B cell (primary cell): ENCODE measurements around the gene VENTX.
"Not testable (repeated sequence)": the region's sequence is repeated elsewhere in the genome, so short reads cannot be mapped to it uniquely, and the experiment has no call there.

Experiments used
- CTCF ChIP-seq: fragments of 200-600 bp; IDR thresholded peaks from one replicate; pipeline ENCODE4 v1.8.0; 2022; ENCODE audit warnings: antibody characterized with exemption, mild to moderate bottlenecking
- EZH2 ChIP-seq: IDR thresholded peaks from 2 replicates; pipeline ENCODE4 v1.6.1; 2012; ENCODE audit warnings: borderline replicate concordance, low read depth, mild to moderate bottlenecking, moderate library complexity, low read length; ENCODE audit not compliant: insufficient read depth, poor library complexity, severe bottlenecking

- TF ChIP-seq CTCF, EZH2: not testable (repeated sequence)
Observed at GRCh38 chr10:133265052-133265451, 27.4 kb downstream of the VENTX start.
